HepG2 (cell line): ENCODE data around the gene CCT6A. TPM values are rescaled to one million over a fixed set of nuclear protein-coding genes. Genes with fewer than 3 reads are reported as not detected.

ENCODE experiments used
- AFF4 ChIP-seq: sonication (generic); formaldehyde crosslinking; IDR thresholded peaks from 2 replicates; pipeline ENCODE4 v1.4.0; 2020; ENCODE audit warnings: missing genetic modification reagents
- ARHGAP35 ChIP-seq: sonication (generic); formaldehyde crosslinking; IDR thresholded peaks from 2 replicates; pipeline ENCODE4 v1.9.0; 2022; ENCODE audit warnings: mild to moderate bottlenecking, inconsistent platforms, moderate library complexity, missing genetic modification reagents, borderline replicate concordance
- CBX1 ChIP-seq: IDR thresholded peaks from one replicate; pipeline ENCODE4 v1.6.1; 2016; ENCODE audit warnings: antibody characterized with exemption, low read depth
- DMAP1 ChIP-seq: IDR thresholded peaks from 2 replicates; pipeline ENCODE4 v1.6.1; 2016
- E2F5 ChIP-seq: sonication (generic); formaldehyde crosslinking; conservative IDR thresholded peaks from 2 replicates; pipeline ENCODE4 v1.4.0; 2020; ENCODE audit warnings: missing genetic modification reagents
- MBNL3 ChIP-seq: fragments of 250-450 bp; sonication (Bioruptor Pico); conservative IDR thresholded peaks from 2 replicates; pipeline ENCODE4 v1.8.0; 2022; ENCODE audit warnings: mild to moderate bottlenecking, inconsistent platforms
- MXD1 ChIP-seq: sonication (generic); formaldehyde crosslinking; IDR thresholded peaks from 2 replicates; pipeline ENCODE4 v1.4.0; 2020; ENCODE audit warnings: mild to moderate bottlenecking, missing genetic modification reagents
- NCOA1 ChIP-seq: sonication (generic); formaldehyde crosslinking; IDR thresholded peaks from 2 replicates; pipeline ENCODE4 v1.9.0; 2021; ENCODE audit warnings: missing genetic modification reagents
- NCOR1 ChIP-seq: fragments of 200-600 bp; sonication (generic); IDR thresholded peaks from 2 replicates; pipeline ENCODE4 v1.7.0; 2017; ENCODE audit warnings: antibody characterized with exemption, low read length, borderline replicate concordance
- NFE2L2 ChIP-seq: fragments of 150-350 bp; IDR thresholded peaks from 2 replicates; pipeline ENCODE4 v1.6.1; 2014; ENCODE audit warnings: low read length
- NR1H2 ChIP-seq: sonication (generic); formaldehyde crosslinking; IDR thresholded peaks from 2 replicates; pipeline ENCODE4 v1.8.1; 2022; ENCODE audit warnings: low read depth, missing genetic modification reagents, borderline replicate concordance
- NR2C2 ChIP-seq: sonication (generic); formaldehyde crosslinking; IDR thresholded peaks from 2 replicates; pipeline ENCODE4 v1.4.0; 2020; ENCODE audit warnings: missing genetic modification reagents, mild to moderate bottlenecking, moderate library complexity, borderline replicate concordance
- POLR2A ChIP-seq, 2 experiments: IDR thresholded peaks; 2 replicates each; pipeline ENCODE4 v1.6.1; 2011; ENCODE audit warnings: low read depth in 2 of 2, low read length in 2 of 2, mild to moderate bottlenecking in 1 of 2, moderate library complexity in 1 of 2; ENCODE audit not compliant: insufficient read depth in 1 of 2
- SCMH1 ChIP-seq: sonication (generic); formaldehyde crosslinking; IDR thresholded peaks from 2 replicates; pipeline ENCODE4 v1.9.0; 2021; ENCODE audit warnings: missing genetic modification reagents, mild to moderate bottlenecking, borderline replicate concordance
- SOX13 ChIP-seq, 3 experiments: fragments of 450-650 bp in 1 of 3; sonication (generic) in 1 of 3; formaldehyde crosslinking in 1 of 3; IDR thresholded peaks in 2 of 3; conservative IDR thresholded peaks in 1 of 3; 2 replicates each; pipeline versions ENCODE4 v1.5.0 to v1.6.1; 2016 to 2020; ENCODE audit warnings: antibody characterized with exemption in 1 of 3, mild to moderate bottlenecking in 1 of 3, missing compliant biosample characterization in 1 of 3, missing genetic modification reagents in 1 of 3, moderate library complexity in 1 of 3
- TFDP2 ChIP-seq: sonication (generic); formaldehyde crosslinking; IDR thresholded peaks from 2 replicates; pipeline ENCODE4 v1.4.0; 2020; ENCODE audit warnings: missing genetic modification reagents
- ZC3H13 ChIP-seq: sonication (generic); formaldehyde crosslinking; IDR thresholded peaks from 2 replicates; pipeline ENCODE4 v1.8.1; 2023; ENCODE audit warnings: mild to moderate bottlenecking, missing genetic modification reagents, moderate library complexity
- ZMYM4 ChIP-seq: sonication (generic); formaldehyde crosslinking; IDR thresholded peaks from 2 replicates; pipeline ENCODE4 v1.8.1; 2023; ENCODE audit warnings: mild to moderate bottlenecking, missing genetic modification reagents
- ZNF280D ChIP-seq: sonication (generic); formaldehyde crosslinking; IDR thresholded peaks from 2 replicates; pipeline ENCODE4 v1.5.1; 2020; ENCODE audit warnings: mild to moderate bottlenecking, missing genetic modification reagents
- polyA plus RNA-seq, 8 experiments: library from polyadenylated mRNA; depleted of rRNA in 3 of 8; stranded (reverse) in 7 of 8; unstranded in 1 of 8; fragments of >200 nt; fragmentation: Illumina TruSeq in 4 of 8; extraction: Trizol in 4 of 8; gene quantifications; 2 replicates each; pipeline versions ENCODE4 v1.2.1 to v1.2.3, GENCODE V29; 2011 to 2016; ENCODE audit warnings: low read depth in 4 of 8, missing spikeins in 1 of 8, mixed read lengths in 1 of 8; ENCODE audit not compliant: insufficient read depth in 1 of 8
- total RNA-seq, 5 experiments: library from RNA; depleted of rRNA; stranded (reverse); fragments of >200 nt; fragmentation: Illumina TruSeq; extraction: Trizol; gene quantifications; 2 replicates each; pipeline ENCODE4 v1.2.3, GENCODE V29; 2016; ENCODE audit warnings: low read depth in 1 of 5

The CCT6A gene
- total and polyA plus RNA-seq, 2 of the 13 experiments (the other 11 are each of a cell fraction or from before 2014, with no cell fraction given): 219 to 292 TPM

- TF ChIP-seq ZMYM4 (CRISPR knock-in tag): peak; percentile 81
- peak; percentile 71 for TF ChIP-seq ZNF280D
- TF ChIP-seq E2F5 (CRISPR knock-in tag): no peak
- TF ChIP-seq NR2C2: peak; percentile 76
- TF ChIP-seq MXD1 (CRISPR knock-in tag): peak; percentile 89
- no peak; the same call in 1 of the 2 replicates for TF ChIP-seq NR1H2 (CRISPR knock-in tag)
- TF ChIP-seq AFF4 (CRISPR knock-in tag): no peak; the same call in 1 of the 2 replicates
- peak; percentile 52; the same call in 1 of the 2 replicates for TF ChIP-seq SOX13 (IDR thresholded peaks at IDR 0.05)
- peak in 1 of 2 experiments; percentile 54; a peak in 2 of 4 replicates for TF ChIP-seq SOX13 (CRISPR knock-in tag; conservative IDR thresholded peaks at IDR 0.05 in 1 of 2, IDR thresholded peaks at IDR 0.05 in 1 of 2)
- no peak for TF ChIP-seq MBNL3 (CRISPR knock-in tag)
- peak; percentile 80 for TF ChIP-seq POLR2A (IDR thresholded peaks at IDR 0.05; ENCODE audit: insufficient read depth in 1 of 2, low read depth in 2 of 2, low read length in 2 of 2)
- TF ChIP-seq CBX1: no peak
- no peak; the same call in none of the 2 replicates for TF ChIP-seq ZC3H13
- peak; percentile 93 for TF ChIP-seq TFDP2
- TF ChIP-seq NCOR1: 0 out of 2 replicates have a peak, but pooled peaks have one; percentile 7
- TF ChIP-seq DMAP1: peak; percentile 93
- TF ChIP-seq NCOA1 (CRISPR knock-in tag): no peak; the same call in 1 of the 2 replicates
- no peak for TF ChIP-seq NFE2L2
- no peak for TF ChIP-seq SCMH1
- peak; percentile 61; the same call in 1 of the 2 replicates for TF ChIP-seq ARHGAP35 (CRISPR knock-in tag)
These were observed at the start of gene CCT6A, which contains the start of gene PSPH (continued) for GRCh38 chr7:56051339-56052191.
